ENCODE data around the gene PLPPR5. TPM values are rescaled to one million over a fixed set of nuclear protein-coding genes. Genes with fewer than 3 reads are reported as not detected.

The PLPPR5 gene
- total and polyA plus RNA-seq, 2 of the 8 experiments (the other 6 are each of a cell fraction or from before 2014, with no cell fraction given) = 1.9 to 5.6 TPM

GRCh38 chr1:98969798-98970490 lies 34.7 kb downstream of the PLPPR5 start:
- no peak overlapping the region for H3K14ac ChIP-seq (ENCODE audit: insufficient read length)
- no peak overlapping the region for H3K18ac ChIP-seq (ENCODE audit: extremely low read depth, low read length)
- H3K4me2 ChIP-seq (ENCODE audit: insufficient read depth in 1 of 2, low read depth in 2 of 2, low read length in 2 of 2) = no peak overlapping the region
- no peaks in the 10 kb centered on the region; the same call in 1 of the 2 replicates for H3K23me2 ChIP-seq (ENCODE audit: low read depth, low read length)
- H4K5ac ChIP-seq (ENCODE audit: insufficient read length, low read depth, low read length) = no peak overlapping the region
- no peak overlapping the region for H3K4me3 ChIP-seq (ENCODE audit: extremely low read depth in 1 of 4, insufficient read depth in 2 of 4, low read depth in 3 of 4, low read length in 4 of 4)
- H2BK5ac ChIP-seq (ENCODE audit: low read depth, low read length) = no peak overlapping the region
- DNase-seq (ENCODE audit: low read depth in 1 of 2, low spot score in 2 of 2) (no peak), FAIRE-seq (no peak)
- no peak overlapping the region for H4K8ac ChIP-seq (ENCODE audit: extremely low read depth, insufficient read depth, low read length)
- H2BK15ac ChIP-seq (ENCODE audit: low read length) = no peak overlapping the region
- no peak overlapping the region for H2BK20ac ChIP-seq (ENCODE audit: low read length)
- H2AFZ ChIP-seq (ENCODE audit: low read length) = no peak overlapping the region
- H3K9me3 ChIP-seq (ENCODE audit: insufficient read depth in 2 of 2, low read depth in 1 of 2, low read length in 1 of 2) = no peaks in the 10 kb centered on the region
- 80% methylated on average over 1 of the region's 1 CpG; no CpG with 5 or more reads in 1 of the 2 experiments for WGBS, 2 experiments (ENCODE audit: extremely low coverage in 1 of 2, insufficient coverage in 1 of 2, insufficient read length in 1 of 2, insufficient replicate concordance in 2 of 2, low coverage in 1 of 2, low lambda C conversion rate in 2 of 2, missing lambda C conversion rate in 1 of 2)
- POLR2A ChIA-PET (ENCODE audit: partially characterized antibody) = no interaction called here
- CTCF ChIA-PET (ENCODE audit: partially characterized antibody) = interaction anchor here (0.7 kb wide), 1 partner anchor 1445 kb away, joined by 3 read pairs; no protein-coding TSS in a partner anchor
- no peaks in the 10 kb centered on the region for H3K79me2 ChIP-seq (ENCODE audit: control insufficient read depth in 1 of 2, insufficient read depth in 2 of 2, low read length in 2 of 2)
- H3K56ac ChIP-seq (replicated peaks; ENCODE audit: insufficient read length, low read depth, low read length) = no peak overlapping the region
- no peak overlapping the region for H3K27ac ChIP-seq (ENCODE audit: low read depth, low read length)
- no peak overlapping the region for H4K91ac ChIP-seq (replicated peaks; ENCODE audit: insufficient read length, low read length)
- H3K27me3 ChIP-seq (replicated peaks in 1 of 4; ENCODE audit: control insufficient read depth in 3 of 4, extremely low read depth in 1 of 4, insufficient read depth in 3 of 4, low read length in 3 of 4) = no peaks in the 10 kb centered on the region
- no peaks in the 10 kb centered on the region for H4K20me1 ChIP-seq (replicated peaks in 1 of 2; ENCODE audit: control insufficient read depth in 1 of 2, insufficient read depth in 2 of 2, low read length in 2 of 2)
- H3K36me3 ChIP-seq (ENCODE audit: control insufficient read depth in 2 of 4, insufficient read depth in 4 of 4, low read length in 3 of 4) = no peaks in the 10 kb centered on the region
- no peak overlapping the region for H3K23ac ChIP-seq (ENCODE audit: insufficient read length)
- H3K4ac ChIP-seq (replicated peaks; ENCODE audit: insufficient read length, low read depth, low read length) = no peak overlapping the region
- H3K4me1 ChIP-seq (replicated peaks in 1 of 4; ENCODE audit: control insufficient read depth in 3 of 4, insufficient read depth in 4 of 4, low read length in 3 of 4) = peaks cover 0 to 15% (median 0%) of the 10 kb centered on the region in 4 experiments; a peak in 2 of 7 replicates
- no peaks in the 10 kb centered on the region for H3K79me1 ChIP-seq (ENCODE audit: low read depth, low read length)
- no peak overlapping the region for H2BK120ac ChIP-seq (replicated peaks; ENCODE audit: low read depth, low read length)
- no peak overlapping the region for H3K9ac ChIP-seq (replicated peaks in 1 of 4; ENCODE audit: extremely low read depth in 1 of 4, low read depth in 3 of 4, low read length in 3 of 4)
- H2BK12ac ChIP-seq (ENCODE audit: low read depth, low read length) = no peak overlapping the region
- no peak overlapping the region for H2AK5ac ChIP-seq (ENCODE audit: low read depth, low read length)
- TF ChIP-seq TAF1 (IDR thresholded peaks at IDR 0.05; ENCODE audit: low read depth, low read length) = no peak
- no peak for TF ChIP-seq SIRT6 (IDR thresholded peaks at IDR 0.05; ENCODE audit: low read length)
- no peak for TF ChIP-seq BACH1 (IDR thresholded peaks at IDR 0.05; ENCODE audit: low read length)
- TF ChIP-seq BRCA1 (IDR thresholded peaks at IDR 0.05; ENCODE audit: low read depth, low read length) = no peak
- TF ChIP-seq CTBP2 (IDR thresholded peaks at IDR 0.05; ENCODE audit: borderline replicate concordance, insufficient read depth, insufficient read length, low read length) = no peak
- no peak for TF ChIP-seq GABPA (IDR thresholded peaks at IDR 0.05; ENCODE audit: borderline replicate concordance, insufficient read depth, low read length)
- no peak for TF ChIP-seq FOSL1 (IDR thresholded peaks at IDR 0.05; ENCODE audit: insufficient read depth, low read depth, low read length)
